GM12872 (cell line): ENCODE measurements around the gene IGF1R.

Experiments
- TF ChIP-seq, protein P1 (sequence below): IDR thresholded peaks from 3 replicates; pipeline ENCODE4 v1.5.1; 2011; ENCODE audit warnings: low read depth, mild to moderate bottlenecking, low read length, moderate library complexity; ENCODE audit not compliant: insufficient read depth

The IGF1R gene

DNA sequence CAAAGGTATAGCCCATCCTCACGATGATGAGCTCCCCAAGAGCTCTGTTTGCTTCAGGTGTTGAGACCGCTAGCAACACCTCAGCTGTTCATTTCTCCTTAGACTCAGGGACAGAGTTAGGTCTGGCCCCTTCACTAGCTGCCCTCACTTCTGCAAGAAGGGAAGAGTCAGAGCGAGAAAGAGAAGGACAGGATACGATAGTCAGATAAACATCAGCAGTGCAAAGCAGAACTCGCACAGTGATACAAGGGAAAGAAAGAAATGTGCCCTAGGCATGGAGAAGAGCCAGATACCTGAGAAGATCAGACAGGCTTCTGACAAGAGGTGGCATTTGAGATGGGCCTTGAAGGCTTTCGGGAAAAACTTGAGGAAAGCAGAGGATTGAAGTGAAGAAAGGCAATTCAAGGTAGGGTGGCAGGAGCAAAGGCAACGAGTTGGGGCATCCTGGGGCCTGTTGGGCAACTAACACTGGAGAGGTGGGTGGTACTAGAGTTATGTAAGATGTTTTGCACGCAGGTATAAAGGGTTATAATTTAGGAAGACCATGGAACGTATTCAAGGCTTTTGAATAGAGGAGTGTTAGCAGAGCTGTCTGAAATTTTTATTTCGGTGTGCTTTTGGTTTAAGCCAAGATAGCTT, 253.2 kb downstream of the IGF1R start:
- TF ChIP-seq, protein P1, sequence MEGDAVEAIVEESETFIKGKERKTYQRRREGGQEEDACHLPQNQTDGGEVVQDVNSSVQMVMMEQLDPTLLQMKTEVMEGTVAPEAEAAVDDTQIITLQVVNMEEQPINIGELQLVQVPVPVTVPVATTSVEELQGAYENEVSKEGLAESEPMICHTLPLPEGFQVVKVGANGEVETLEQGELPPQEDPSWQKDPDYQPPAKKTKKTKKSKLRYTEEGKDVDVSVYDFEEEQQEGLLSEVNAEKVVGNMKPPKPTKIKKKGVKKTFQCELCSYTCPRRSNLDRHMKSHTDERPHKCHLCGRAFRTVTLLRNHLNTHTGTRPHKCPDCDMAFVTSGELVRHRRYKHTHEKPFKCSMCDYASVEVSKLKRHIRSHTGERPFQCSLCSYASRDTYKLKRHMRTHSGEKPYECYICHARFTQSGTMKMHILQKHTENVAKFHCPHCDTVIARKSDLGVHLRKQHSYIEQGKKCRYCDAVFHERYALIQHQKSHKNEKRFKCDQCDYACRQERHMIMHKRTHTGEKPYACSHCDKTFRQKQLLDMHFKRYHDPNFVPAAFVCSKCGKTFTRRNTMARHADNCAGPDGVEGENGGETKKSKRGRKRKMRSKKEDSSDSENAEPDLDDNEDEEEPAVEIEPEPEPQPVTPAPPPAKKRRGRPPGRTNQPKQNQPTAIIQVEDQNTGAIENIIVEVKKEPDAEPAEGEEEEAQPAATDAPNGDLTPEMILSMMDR: no peak

DNA sequence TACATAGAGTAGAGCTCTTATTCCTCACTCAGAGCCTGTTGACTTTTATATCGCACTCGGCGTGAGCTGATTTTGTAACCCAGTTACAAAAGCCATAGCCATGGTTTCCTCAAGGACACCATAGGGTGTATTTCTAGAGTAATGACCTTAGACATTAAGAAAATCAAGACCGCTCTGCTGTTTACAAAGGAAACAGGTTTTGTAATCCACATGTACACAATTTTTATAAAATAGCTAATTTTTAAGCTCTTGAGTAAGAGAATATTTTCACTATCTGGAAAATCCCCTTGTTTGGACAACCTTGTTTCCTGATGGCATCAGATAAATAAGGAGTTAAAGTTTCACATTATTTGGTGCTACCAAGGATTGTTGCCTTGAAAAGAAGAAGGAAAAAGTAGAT, 254.6 kb downstream of the IGF1R start:
- TF ChIP-seq, protein P1: no peak

DNA sequence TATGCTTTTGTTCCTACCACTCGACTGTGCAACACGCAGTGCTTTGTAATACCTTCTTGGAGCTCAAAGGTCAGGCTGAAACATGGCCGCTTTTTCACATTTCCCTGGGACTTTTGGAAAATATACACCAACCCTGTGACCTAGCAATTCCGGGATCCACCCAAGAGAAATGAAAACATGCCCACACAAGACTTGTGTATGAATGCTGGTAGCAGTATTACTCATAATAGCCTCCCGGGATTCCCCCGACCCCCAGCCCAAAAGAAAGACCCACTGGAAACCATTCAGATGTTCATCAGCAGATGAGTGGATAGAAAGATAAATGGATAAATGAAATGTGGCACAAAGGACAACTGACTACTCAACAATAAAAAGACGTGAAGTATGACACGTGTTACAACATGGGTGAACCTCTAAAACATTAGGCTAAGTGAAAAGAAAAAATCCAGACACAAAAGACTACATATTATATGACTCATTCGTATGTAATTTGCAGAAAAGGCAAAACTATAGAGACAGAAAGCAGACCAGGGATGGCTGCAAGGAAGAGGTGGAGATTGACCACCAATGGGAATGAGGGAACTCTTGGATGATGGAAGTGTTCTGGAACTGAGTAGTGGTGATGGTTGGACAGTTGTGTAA, 255.2 kb downstream of the IGF1R start:
- TF ChIP-seq, protein P1: no peak

DNA sequence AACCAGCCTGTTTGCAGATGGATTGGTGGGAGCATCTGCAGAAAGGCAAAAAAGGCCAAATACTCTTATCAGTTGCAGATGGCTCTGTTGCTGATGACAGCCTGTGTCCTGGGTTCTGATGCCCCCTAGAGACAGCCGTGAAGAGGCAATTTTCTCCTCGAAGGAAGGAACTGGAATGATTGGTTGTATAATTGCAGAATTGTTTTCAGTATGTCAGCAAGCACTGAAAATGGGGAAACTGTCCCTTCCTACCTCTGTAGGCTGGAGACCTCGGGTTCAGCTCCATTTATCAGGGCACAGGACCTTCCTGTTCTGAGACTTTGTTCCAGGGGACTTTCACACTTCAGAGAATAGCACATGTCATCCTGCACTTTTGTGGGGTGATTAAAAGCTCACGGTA, 256.2 kb downstream of the IGF1R start:
- TF ChIP-seq, protein P1: peak; percentile 59

GRCh38 chr15:98905963-98906711, 257.8 kb downstream of the IGF1R start:
- TF ChIP-seq, protein P1: no peak

DNA sequence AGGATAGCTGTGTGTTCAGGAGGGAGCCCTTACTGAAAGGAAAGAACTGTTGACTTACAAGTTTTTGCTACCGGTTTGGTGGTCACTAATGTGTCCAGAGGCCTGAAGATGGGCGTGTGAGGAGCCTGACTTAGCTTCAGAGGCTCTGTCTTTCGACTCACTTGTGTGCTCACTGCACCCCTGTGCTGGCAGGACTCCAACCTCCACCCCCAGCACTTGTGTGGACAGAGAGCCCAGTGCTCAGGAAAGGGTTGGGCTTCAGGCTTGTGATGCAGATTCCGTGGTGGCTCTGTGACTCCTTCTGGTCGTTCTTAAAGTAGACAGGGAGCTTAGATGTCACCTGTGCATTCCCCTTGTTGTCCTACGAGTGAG, 258.4 kb downstream of the IGF1R start:
- TF ChIP-seq, protein P1: no peak

- TF ChIP-seq, protein P1: no peak
These were observed 259.7 kb downstream of the IGF1R start for GRCh38 chr15:98907927-98908471.
